Stimulated activated CD4-positive, alpha-beta T cell treated with anti-CD3 and anti-CD28 coated beads, Interleukin-1b, Interleukin-23, amount 100 ng/mL, for 4 hours (primary cell): ENCODE results near the gene PIP4K2A.
A peak's percentile ranks its signal among the peaks of the same experiment; 100 is the strongest.

Experiments
- DNase-seq, 2 donors: peaks; one replicate each; pipeline ENCODE4 v3.0.0-alpha.2; 2020; ENCODE audit warnings: low read depth in 2 of 2

PIP4K2A gene

GRCh38 chr10:22638863-22639262 lies 75.5 kb downstream of the PIP4K2A start:
- DNase-seq = no peak

GRCh38 chr10:22637491-22637890 lies 76.9 kb downstream of the PIP4K2A start:
- DNase-seq = no peak

GRCh38 chr10:22635650-22636049 lies 78.7 kb downstream of the PIP4K2A start:
- no peak for DNase-seq

GRCh38 chr10:22634606-22635459 lies 79.5 kb downstream of the PIP4K2A start:
- no peak for DNase-seq

GRCh38 chr10:22634093-22634492 lies 80.3 kb downstream of the PIP4K2A start:
- DNase-seq = no peak

GRCh38 chr10:22633528-22633927 lies 80.8 kb downstream of the PIP4K2A start:
- no peak for DNase-seq

GRCh38 chr10:22633106-22633505 lies 81.3 kb downstream of the PIP4K2A start:
- DNase-seq = no peak

- DNase-seq = no peak
Observed at GRCh38 chr10:22631646-22632278, 82.6 kb downstream of the PIP4K2A start.

- no peak for DNase-seq
Observed at GRCh38 chr10:22631185-22631584, 83.2 kb downstream of the PIP4K2A start.

GRCh38 chr10:22630234-22631174 lies 83.9 kb downstream of the PIP4K2A start:
- DNase-seq = peak in 1 of 2 donors; percentile 43

- no peak for DNase-seq
Observed at GRCh38 chr10:22629852-22630233, 84.5 kb downstream of the PIP4K2A start.

GRCh38 chr10:22629126-22629525 lies 85.3 kb downstream of the PIP4K2A start:
- DNase-seq = no peak

GRCh38 chr10:22628309-22628708 lies 86.1 kb downstream of the PIP4K2A start:
- DNase-seq = no peak

GRCh38 chr10:22626784-22627183 lies 87.6 kb downstream of the PIP4K2A start:
- no peak for DNase-seq

- DNase-seq = no peak
Observed at GRCh38 chr10:22625516-22626290, 88.7 kb downstream of the PIP4K2A start.

- no peak for DNase-seq
Observed at GRCh38 chr10:22624287-22624738, 90.1 kb downstream of the PIP4K2A start.

GRCh38 chr10:22623633-22624253 lies 90.6 kb downstream of the PIP4K2A start:
- no peak for DNase-seq

GRCh38 chr10:22622242-22622806 lies 92.1 kb downstream of the PIP4K2A start:
- no peak for DNase-seq

- DNase-seq = no peak
Observed at GRCh38 chr10:22621726-22622125, 92.7 kb downstream of the PIP4K2A start.

- no peak for DNase-seq
Observed at GRCh38 chr10:22620929-22621328, 93.4 kb downstream of the PIP4K2A start.
